ENCODE data around the gene FUT7. TPM values are rescaled to one million over a fixed set of nuclear protein-coding genes. Genes with fewer than 3 reads are reported as not detected.

FUT7 gene
- total and polyA plus RNA-seq, 2 of the 13 experiments (the other 11 are each of a cell fraction or from before 2014, with no cell fraction given): 0.05 TPM; not detected in 1

- TF ChIP-seq RFX3 (CRISPR knock-in tag; IDR thresholded peaks at IDR 0.05): no peak
- TF ChIP-seq SMARCC2 (IDR thresholded peaks at IDR 0.05): no peak
- TF ChIP-seq SETDB1 (CRISPR knock-in tag; IDR thresholded peaks at IDR 0.05; ENCODE audit: borderline replicate concordance): no peak
- TF ChIP-seq XBP1 (CRISPR knock-in tag; IDR thresholded peaks at IDR 0.05): no peak
- TF ChIP-seq NFAT5 (CRISPR knock-in tag; IDR thresholded peaks at IDR 0.05): no peak
- no peak for TF ChIP-seq THYN1 (CRISPR knock-in tag; IDR thresholded peaks at IDR 0.05; ENCODE audit: borderline replicate concordance, low read depth)
- TF ChIP-seq ZNF451 (CRISPR knock-in tag; IDR thresholded peaks at IDR 0.05): 0 out of 2 replicates have a peak, but pooled peaks have one; percentile 28
- no peak for TF ChIP-seq THAP8 (CRISPR knock-in tag; IDR thresholded peaks at IDR 0.05; ENCODE audit: borderline replicate concordance)
- 0 out of 2 replicates have a peak, but pooled peaks have one; percentile 47 for TF ChIP-seq FLYWCH1 (CRISPR knock-in tag; IDR thresholded peaks at IDR 0.05)
- no peak for TF ChIP-seq ZNF562 (CRISPR knock-in tag; IDR thresholded peaks at IDR 0.05; ENCODE audit: borderline replicate concordance)
- peak; percentile 86; the same call in 1 of the 2 replicates for TF ChIP-seq ZNF292 (CRISPR knock-in tag; IDR thresholded peaks at IDR 0.05; ENCODE audit: borderline replicate concordance, low read depth)
- peak; percentile 43; the same call in 1 of the 2 replicates for TF ChIP-seq SOX5 (CRISPR knock-in tag; IDR thresholded peaks at IDR 0.05; ENCODE audit: borderline replicate concordance)
- no peak for TF ChIP-seq TP53 (CRISPR knock-in tag; conservative IDR thresholded peaks at IDR 0.05)
- no peak for TF ChIP-seq PAWR (CRISPR knock-in tag; IDR thresholded peaks at IDR 0.05; ENCODE audit: borderline replicate concordance)
- TF ChIP-seq SP5 (CRISPR knock-in tag; IDR thresholded peaks at IDR 0.05; ENCODE audit: borderline replicate concordance, low read depth): peak; percentile 89
- TF ChIP-seq ZNF850 (CRISPR knock-in tag; conservative IDR thresholded peaks at IDR 0.05): no peak
- TF ChIP-seq EZH2 (conservative IDR thresholded peaks at IDR 0.05; ENCODE audit: low read depth, low read length): no peak
- peak; percentile 62; the same call in 1 of the 2 replicates for TF ChIP-seq ARID2 (CRISPR knock-in tag; IDR thresholded peaks at IDR 0.05; ENCODE audit: borderline replicate concordance)
- no peak for TF ChIP-seq MBD4 (IDR thresholded peaks at IDR 0.05; ENCODE audit: borderline replicate concordance, low read length)
- no peak for TF ChIP-seq RBAK (CRISPR knock-in tag; IDR thresholded peaks at IDR 0.05)
- no peak for TF ChIP-seq ZNF510 (CRISPR knock-in tag; IDR thresholded peaks at IDR 0.05; ENCODE audit: low read depth)
- no peak for TF ChIP-seq ZFAT (CRISPR knock-in tag; conservative IDR thresholded peaks at IDR 0.05)
These were observed 23.8 kb upstream of the FUT7 start (continued) for GRCh38 chr9:137055385-137056364.
